Prostate gland (tissue), 2 donors: ENCODE measurements around the gene BDNF.

ENCODE experiments used
- CTCF ChIP-seq, 4 experiments: fragments of 200-600 bp in 2 of 4; fragments of 450-650 bp in 2 of 4; sonication (generic) in 2 of 4; IDR thresholded peaks; 1 replicate in 3 of 4; 2 replicates in 1 of 4; pipeline ENCODE4 v1.5.1; 2016 to 2019; ENCODE audit warnings: antibody characterized with exemption in 4 of 4, mild to moderate bottlenecking in 2 of 4, moderate library complexity in 2 of 4
- POLR2A ChIP-seq: fragments of 450-650 bp; IDR thresholded peaks from one replicate; pipeline ENCODE4 v1.6.1; 2016; ENCODE audit warnings: antibody characterized with exemption, mild to moderate bottlenecking
- POLR2AphosphoS5 ChIP-seq: sonication (generic); formaldehyde crosslinking; IDR thresholded peaks from one replicate; pipeline ENCODE4 v1.6.1; 2017; ENCODE audit warnings: antibody characterized with exemption

GRCh38 chr11:27640954-27641353 is 59.3 kb downstream of the BDNF start:
- TF ChIP-seq POLR2A (no peak), CTCF (IDR thresholded peaks at IDR 0.05) (no peak), POLR2AphosphoS5 (no peak)
